ENCODE results near the gene HIF3A.
"Not testable (repeated sequence)": the region's sequence is repeated elsewhere in the genome, so short reads cannot be mapped to it uniquely, and the experiment has no call there.

Gene HIF3A

DNA sequence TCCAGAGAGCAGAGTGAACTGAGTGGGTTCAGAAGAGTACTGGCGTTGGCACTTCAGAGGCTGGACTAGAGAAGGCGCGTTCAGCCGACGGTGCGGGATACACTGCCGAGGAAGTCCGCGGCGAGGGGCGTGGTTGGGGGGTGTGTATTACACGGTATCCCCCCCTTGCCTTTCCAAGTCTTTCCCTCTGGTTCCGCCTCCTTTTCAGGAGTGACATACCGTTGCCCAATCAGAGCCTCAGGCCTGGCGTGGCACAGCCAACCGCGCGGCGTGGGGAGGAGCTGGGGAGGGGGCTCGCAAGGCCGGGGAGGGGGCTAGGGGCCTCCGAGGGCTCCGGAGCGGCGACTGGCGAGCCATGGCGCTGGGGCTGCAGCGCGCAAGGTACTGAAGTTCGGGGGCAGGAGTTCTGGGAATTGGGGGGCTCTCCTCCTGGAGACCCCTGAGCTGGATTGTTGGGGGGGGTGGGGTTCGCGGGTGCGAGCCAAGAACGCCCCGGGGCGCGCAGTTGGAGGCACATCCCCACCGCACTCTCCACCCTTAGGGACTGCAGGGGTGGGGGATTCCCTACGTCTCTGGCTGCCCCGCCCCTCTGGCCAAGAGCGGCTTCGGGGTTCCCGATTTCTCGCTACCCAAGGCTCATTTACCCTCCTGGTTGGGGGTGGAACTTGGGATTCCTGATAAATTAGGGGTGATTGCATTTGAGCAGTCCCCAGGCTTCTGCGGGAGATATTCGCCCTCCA lies at the start of gene HIF3A:
TSS of gene HIF3A (plus strand) at position 321 of the 740 bp plus-strand sequence. CDS start at position 356, 35 bp downstream.
- no peaks in the 10 kb centered on the region for H3K27me3 ChIP-seq (ENCODE audit: control insufficient read depth, insufficient read depth, low read length)
- H3K4me1 ChIP-seq (ENCODE audit: control insufficient read depth, insufficient read depth, low read length) = peaks cover 56% of the 10 kb centered on the region
- peak within 1 kb of the TSS; percentile 36 for H3K4me3 ChIP-seq (ENCODE audit: low read length)

DNA sequence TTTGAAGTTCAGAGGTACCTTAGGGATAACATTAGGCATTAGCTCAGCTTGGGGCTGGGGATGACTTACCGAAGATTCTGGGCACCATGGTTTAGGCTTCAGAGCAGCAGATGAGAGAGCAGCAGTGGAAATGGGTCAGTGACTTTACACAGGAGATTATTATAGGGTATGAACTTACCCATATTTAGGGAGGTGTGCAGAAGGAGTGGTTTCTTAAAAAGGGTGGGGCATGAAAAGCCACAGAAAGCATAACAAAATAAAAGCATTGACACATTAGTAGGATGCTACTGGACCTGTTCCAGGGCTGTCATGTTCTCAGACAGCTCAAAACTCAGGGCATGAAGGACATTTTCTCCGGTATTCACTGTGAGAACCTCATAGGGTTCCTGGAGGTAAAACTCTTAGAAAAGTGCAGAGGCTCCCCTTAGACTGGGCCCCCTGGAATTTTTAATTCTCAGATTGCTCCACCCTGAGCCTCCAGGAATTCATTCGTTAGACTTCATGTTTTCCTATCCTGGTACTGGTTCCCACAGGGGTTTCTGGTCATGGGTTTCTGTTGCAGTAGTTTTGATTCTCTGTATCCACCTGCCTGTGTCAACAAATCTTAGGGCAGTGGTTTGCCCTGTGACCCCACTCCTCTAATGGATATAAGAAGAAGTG lies 46.6 kb upstream of the HIF3A start:
- H3K9me3 ChIP-seq (ENCODE audit: control insufficient read depth, low read length) = no peaks in the 10 kb centered on the region
- peaks cover 5% of the 10 kb centered on the region for H3K27me3 ChIP-seq (ENCODE audit: control insufficient read depth, insufficient read depth, low read length)
- no peak overlapping the region for H3K4me3 ChIP-seq (ENCODE audit: low read length)
- no peaks in the 10 kb centered on the region for H3K36me3 ChIP-seq (ENCODE audit: control insufficient read depth, insufficient read depth, low read length)
- peaks cover 6% of the 10 kb centered on the region for H3K4me1 ChIP-seq (ENCODE audit: control insufficient read depth, insufficient read depth, low read length)
- H3K9ac ChIP-seq (ENCODE audit: low read length) = no peak overlapping the region

More for the DNA sequence above, at the start of gene HIF3A:
- H3K9ac ChIP-seq (ENCODE audit: low read length) = peak within 1 kb of the TSS; percentile 52
- no peaks in the 10 kb centered on the region for H3K9me3 ChIP-seq (ENCODE audit: control insufficient read depth, low read length)
- H3K36me3 ChIP-seq (ENCODE audit: control insufficient read depth, insufficient read depth, low read length) = no peaks in the 10 kb centered on the region

DNA sequence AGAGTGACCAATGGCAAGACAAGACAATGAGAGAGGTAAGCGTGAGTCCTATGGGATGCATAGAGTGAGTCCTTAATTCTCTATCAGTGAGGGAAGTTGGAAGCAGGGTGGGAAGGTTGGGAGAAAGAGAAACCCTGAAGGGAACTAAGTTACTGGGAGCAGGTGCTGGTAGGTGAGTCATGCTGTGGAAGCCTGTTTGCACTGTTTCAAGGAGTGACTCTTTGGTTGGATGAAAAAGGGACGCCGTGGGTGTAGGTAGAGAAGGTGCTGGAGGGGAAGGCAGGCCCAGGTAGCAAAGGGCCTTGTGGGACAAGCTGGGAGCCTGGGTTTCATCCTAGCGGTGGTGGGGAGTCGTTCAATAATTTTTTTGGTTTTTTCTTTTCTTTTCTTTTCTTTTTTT lies 45.4 kb upstream of the HIF3A start:
- Histone ChIP-seq H3K4me3 (ENCODE audit: low read length) (no peak overlapping the region), H3K9me3 (ENCODE audit: control insufficient read depth, low read length) (no peaks in the 10 kb centered on the region), H3K36me3 (ENCODE audit: control insufficient read depth, insufficient read depth, low read length) (no peaks in the 10 kb centered on the region), H3K9ac (ENCODE audit: low read length) (no peak overlapping the region), H3K4me1 (ENCODE audit: control insufficient read depth, insufficient read depth, low read length) (peaks cover 6% of the 10 kb centered on the region), H3K27me3 (ENCODE audit: control insufficient read depth, insufficient read depth, low read length) (peaks cover 5% of the 10 kb centered on the region)

DNA sequence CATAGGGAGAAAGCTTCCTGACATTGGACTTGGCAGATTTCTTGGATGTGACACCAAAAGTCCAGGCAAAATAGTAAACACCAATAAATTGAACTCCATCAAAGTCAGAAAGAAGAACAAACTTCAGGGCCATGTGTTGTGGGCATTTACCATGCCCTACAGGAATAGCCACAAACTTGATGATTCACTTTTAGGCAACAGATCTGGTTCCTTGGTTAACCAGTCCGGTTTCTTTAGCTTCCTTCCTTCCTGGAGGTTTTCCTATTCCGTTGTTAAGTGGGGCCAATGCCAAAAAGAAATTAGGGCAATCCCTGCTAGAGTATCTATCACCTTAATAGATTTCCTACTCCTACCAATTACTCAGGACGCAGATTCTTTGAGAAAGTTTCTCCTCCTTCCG lies 42.1 kb upstream of the HIF3A start:
- no peaks in the 10 kb centered on the region for H3K9me3 ChIP-seq (ENCODE audit: control insufficient read depth, low read length)
- no peaks in the 10 kb centered on the region for H3K27me3 ChIP-seq (ENCODE audit: control insufficient read depth, insufficient read depth, low read length)
- H3K9ac ChIP-seq (ENCODE audit: low read length) = no peak overlapping the region
- H3K36me3 ChIP-seq (ENCODE audit: control insufficient read depth, insufficient read depth, low read length) = no peaks in the 10 kb centered on the region
- H3K4me3 ChIP-seq (ENCODE audit: low read length) = no peak overlapping the region
- H3K4me1 ChIP-seq (ENCODE audit: control insufficient read depth, insufficient read depth, low read length) = peaks cover 12% of the 10 kb centered on the region

DNA sequence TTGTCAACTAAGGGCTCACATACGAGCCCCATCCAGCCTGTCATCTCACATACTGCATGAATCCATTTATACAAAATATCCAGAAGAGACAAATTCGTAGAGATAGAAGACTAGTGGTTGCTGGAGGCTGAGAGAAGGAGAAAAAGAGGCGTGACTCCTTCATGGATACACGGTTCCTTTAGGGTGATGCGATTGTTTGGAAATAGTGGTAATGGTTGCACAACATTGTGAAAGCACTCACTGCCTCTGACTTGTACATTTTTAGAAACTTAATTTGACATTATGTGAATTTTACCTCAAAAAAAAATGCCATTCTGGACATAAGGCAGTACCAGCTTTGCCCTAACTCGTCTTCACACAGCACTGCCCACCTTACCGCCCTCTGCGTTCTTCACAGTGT lies 40.0 kb upstream of the HIF3A start:
- no peak overlapping the region for H3K9ac ChIP-seq (ENCODE audit: low read length)
- peaks cover 7% of the 10 kb centered on the region for H3K27me3 ChIP-seq (ENCODE audit: control insufficient read depth, insufficient read depth, low read length)
- H3K4me1 ChIP-seq (ENCODE audit: control insufficient read depth, insufficient read depth, low read length) = peaks cover 6% of the 10 kb centered on the region
- no peaks in the 10 kb centered on the region for H3K9me3 ChIP-seq (ENCODE audit: control insufficient read depth, low read length)
- no peak overlapping the region for H3K4me3 ChIP-seq (ENCODE audit: low read length)
- no peaks in the 10 kb centered on the region for H3K36me3 ChIP-seq (ENCODE audit: control insufficient read depth, insufficient read depth, low read length)

DNA sequence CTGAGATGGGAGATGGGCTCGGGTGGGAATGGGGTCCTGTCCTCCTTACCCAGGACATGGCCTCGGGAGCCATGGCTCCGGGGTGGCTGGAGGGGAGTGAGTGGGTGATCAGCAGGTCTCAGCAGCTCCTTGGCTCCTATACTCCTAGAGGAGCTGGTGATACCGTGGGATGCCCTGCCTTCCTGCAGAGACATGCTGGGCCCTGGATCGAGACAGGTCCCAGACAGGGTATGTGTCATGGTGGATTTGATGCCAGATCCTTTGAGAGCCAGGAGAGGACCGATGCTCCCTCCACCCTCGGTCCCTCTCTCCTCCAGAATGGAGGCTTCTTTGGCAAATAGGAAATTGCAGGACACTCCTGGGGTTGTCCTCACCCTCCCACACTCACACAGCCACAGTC lies 35.3 kb upstream of the HIF3A start:
- H3K9me3 ChIP-seq (ENCODE audit: control insufficient read depth, low read length); H3K4me3 ChIP-seq (ENCODE audit: low read length); H3K27me3 ChIP-seq (ENCODE audit: control insufficient read depth, insufficient read depth, low read length); H3K9ac ChIP-seq (ENCODE audit: low read length); H3K36me3 ChIP-seq (ENCODE audit: control insufficient read depth, insufficient read depth, low read length): not testable (repeated sequence)
- H3K4me1 ChIP-seq (ENCODE audit: control insufficient read depth, insufficient read depth, low read length) = peaks cover 11% of the 10 kb centered on the region

DNA sequence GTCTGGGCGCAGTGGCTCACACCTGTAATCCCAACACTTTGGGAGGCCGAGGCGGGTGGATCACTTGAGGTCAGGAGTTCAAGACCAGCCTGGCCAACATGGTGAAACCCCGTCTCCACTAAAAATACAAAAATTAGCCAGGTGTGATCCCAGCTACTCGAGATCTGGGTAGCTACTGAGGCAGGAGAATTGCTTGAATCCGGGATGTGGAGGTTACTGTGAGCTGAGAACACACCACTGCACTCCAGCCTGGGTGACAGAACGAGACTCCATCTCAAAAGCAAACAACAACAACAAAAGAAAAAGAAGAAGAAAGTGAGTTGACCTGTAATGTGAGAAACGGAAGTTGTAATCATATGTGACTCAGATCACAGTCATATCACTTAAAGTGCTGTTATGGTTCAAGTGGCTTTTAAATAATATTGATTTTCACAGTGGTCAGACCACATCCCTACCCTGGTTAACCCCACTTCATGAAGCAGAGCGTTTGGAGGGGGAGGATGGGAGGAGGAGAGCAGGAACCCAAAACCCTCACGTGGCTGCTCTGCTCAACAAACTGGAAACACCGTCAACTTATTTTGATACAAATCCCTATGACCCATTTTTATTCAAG lies 34.1 kb upstream of the HIF3A start:
- not testable (repeated sequence) for H3K27me3 ChIP-seq (ENCODE audit: control insufficient read depth, insufficient read depth, low read length); H3K9ac ChIP-seq (ENCODE audit: low read length); H3K36me3 ChIP-seq (ENCODE audit: control insufficient read depth, insufficient read depth, low read length); H3K9me3 ChIP-seq (ENCODE audit: control insufficient read depth, low read length); H3K4me3 ChIP-seq (ENCODE audit: low read length)
- H3K4me1 ChIP-seq (ENCODE audit: control insufficient read depth, insufficient read depth, low read length) = peaks cover 11% of the 10 kb centered on the region

DNA sequence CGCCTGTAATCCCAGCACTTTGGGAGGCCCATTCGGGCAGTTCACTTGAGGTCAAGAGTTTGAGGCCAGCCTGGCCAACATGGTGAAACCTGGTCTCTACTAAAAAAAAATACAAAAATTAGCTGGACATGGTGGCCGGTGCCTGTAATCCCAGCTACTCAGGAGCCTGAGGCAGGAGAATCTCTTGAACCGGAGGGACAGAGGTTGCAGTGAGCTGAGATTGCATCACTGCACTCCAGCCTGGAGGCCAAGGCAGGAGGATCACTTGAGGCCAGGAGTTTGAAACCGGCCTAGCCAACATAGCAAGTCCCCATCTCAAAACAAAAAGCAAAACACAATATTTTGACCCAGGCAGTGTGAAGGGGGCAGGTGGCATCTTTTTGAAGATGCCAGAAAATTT lies 32.0 kb upstream of the HIF3A start:
- H3K9ac ChIP-seq (ENCODE audit: low read length); H3K4me1 ChIP-seq (ENCODE audit: control insufficient read depth, insufficient read depth, low read length); H3K9me3 ChIP-seq (ENCODE audit: control insufficient read depth, low read length): not testable (repeated sequence)

DNA sequence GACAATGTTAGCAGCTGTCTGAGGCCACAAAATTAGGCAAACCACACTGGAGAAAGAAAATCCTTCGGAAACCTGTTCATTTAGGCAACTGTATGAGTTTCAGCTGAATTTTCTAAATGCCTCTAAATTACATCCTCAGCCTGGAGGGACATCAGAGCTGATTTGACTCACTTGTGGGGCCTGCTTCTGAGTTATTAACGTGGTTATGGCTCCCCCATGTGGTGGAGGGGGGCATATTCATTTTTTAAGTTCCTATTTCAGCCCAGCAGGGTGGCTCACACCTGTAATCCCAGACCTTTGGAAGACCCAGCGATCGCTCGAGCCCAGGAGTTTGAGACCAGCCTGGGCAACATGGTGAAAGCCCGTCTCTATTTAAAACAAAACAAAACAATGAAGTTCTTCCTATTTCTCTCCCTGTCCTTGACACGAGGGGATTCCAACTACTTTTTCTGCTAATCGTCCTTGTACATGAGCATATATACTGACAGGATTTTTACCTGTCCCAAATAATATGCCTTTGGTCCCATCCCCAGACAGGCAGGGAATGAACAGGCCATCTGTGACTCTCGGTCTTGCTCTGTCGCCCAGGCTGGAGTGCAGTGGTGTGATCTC lies 31.5 kb upstream of the HIF3A start:
- H3K4me1 ChIP-seq (ENCODE audit: control insufficient read depth, insufficient read depth, low read length) = peaks cover 4% of the 10 kb centered on the region
- no peaks in the 10 kb centered on the region for H3K9me3 ChIP-seq (ENCODE audit: control insufficient read depth, low read length)
- no peak overlapping the region for H3K9ac ChIP-seq (ENCODE audit: low read length)
- H3K27me3 ChIP-seq (ENCODE audit: control insufficient read depth, insufficient read depth, low read length) = peaks cover 9% of the 10 kb centered on the region
- H3K4me3 ChIP-seq (ENCODE audit: low read length) = no peak overlapping the region
- no peaks in the 10 kb centered on the region for H3K36me3 ChIP-seq (ENCODE audit: control insufficient read depth, insufficient read depth, low read length)

More for the DNA sequence above, 32.0 kb upstream of the HIF3A start:
- H3K36me3 ChIP-seq (ENCODE audit: control insufficient read depth, insufficient read depth, low read length); H3K4me3 ChIP-seq (ENCODE audit: low read length); H3K27me3 ChIP-seq (ENCODE audit: control insufficient read depth, insufficient read depth, low read length): not testable (repeated sequence)

DNA sequence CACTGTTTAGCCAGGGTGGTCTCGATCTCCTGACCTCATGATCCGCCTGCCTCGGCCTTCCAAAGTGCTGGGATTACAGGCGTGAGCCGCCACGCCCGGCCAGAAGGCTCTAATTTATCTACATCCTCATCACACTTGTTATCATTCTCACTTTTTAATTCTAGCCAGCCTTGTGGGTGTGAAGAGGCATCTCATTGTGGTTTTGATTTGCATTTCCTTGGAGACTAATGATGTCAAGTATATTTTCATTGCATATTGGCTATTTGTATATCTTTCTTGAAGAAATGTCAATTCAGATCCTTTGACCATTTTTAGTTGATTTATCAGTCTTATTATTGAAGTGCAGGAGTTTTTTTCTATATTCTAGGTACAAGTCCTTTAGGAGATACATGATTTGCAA lies 27.7 kb upstream of the HIF3A start:
- H3K9ac ChIP-seq (ENCODE audit: low read length) = no peak overlapping the region
- H3K4me3 ChIP-seq (ENCODE audit: low read length) = no peak overlapping the region
- H3K9me3 ChIP-seq (ENCODE audit: control insufficient read depth, low read length) = no peaks in the 10 kb centered on the region
- H3K27me3 ChIP-seq (ENCODE audit: control insufficient read depth, insufficient read depth, low read length) = peaks cover 6% of the 10 kb centered on the region
- no peaks in the 10 kb centered on the region for H3K36me3 ChIP-seq (ENCODE audit: control insufficient read depth, insufficient read depth, low read length)
- H3K4me1 ChIP-seq (ENCODE audit: control insufficient read depth, insufficient read depth, low read length) = no peaks in the 10 kb centered on the region

DNA sequence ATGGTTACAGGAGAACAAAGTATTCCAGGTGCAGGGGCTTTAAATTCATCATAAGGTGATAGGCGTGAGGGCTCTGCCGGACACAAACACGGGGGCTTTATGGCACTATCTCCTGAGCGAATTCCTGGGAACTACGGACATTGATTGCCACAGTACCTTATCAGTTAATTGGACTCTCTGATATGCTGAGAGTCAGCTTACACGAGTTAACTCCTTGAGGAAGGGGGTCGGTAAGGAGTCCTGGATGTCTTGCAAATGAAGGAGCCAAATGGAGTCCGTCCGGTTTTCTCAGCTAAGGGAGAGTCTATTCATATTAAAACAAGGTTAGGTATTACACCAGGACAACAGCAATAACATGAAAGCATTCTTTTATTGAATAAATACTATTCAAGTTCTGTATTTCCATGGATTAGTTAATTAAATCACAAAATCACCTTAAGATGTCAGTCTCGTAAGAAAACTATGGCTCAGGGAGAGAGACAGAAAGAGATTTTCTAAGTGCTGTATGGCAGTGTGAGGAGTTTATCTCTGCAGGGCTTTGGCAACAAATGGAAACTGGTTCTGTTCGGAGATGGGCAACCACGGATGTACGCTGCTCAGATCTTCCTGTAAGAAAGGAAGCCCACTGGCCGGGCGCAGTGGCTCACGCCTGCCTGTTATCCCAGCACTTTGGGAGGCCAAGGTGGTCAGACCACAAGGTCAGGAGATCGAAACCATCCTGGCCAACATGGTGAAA lies 26.2 kb upstream of the HIF3A start:
- Histone ChIP-seq H3K4me3 (ENCODE audit: low read length) (no peak overlapping the region), H3K27me3 (ENCODE audit: control insufficient read depth, insufficient read depth, low read length) (peaks cover 6% of the 10 kb centered on the region), H3K36me3 (ENCODE audit: control insufficient read depth, insufficient read depth, low read length) (no peaks in the 10 kb centered on the region), H3K4me1 (ENCODE audit: control insufficient read depth, insufficient read depth, low read length) (no peaks in the 10 kb centered on the region), H3K9me3 (ENCODE audit: control insufficient read depth, low read length) (no peaks in the 10 kb centered on the region), H3K9ac (ENCODE audit: low read length) (no peak overlapping the region)

Measured in mucosa of stomach (tissue), 1 donor.